HepG2 (cell line): ENCODE results near the gene SIGLEC8. TPM values are rescaled to one million over a fixed set of nuclear protein-coding genes. Genes with fewer than 3 reads are reported as not detected.

ENCODE experiments used
- ATAC-seq: fragments of 200-7000 bp; cut with Tn5 transposase; 3 replicates; pipeline ENCODE4 v1.9.1; 2020; ENCODE audit warnings: mild to moderate bottlenecking, moderate library complexity
- BruUV-seq: library from RNA; stranded (reverse); fragments of 400-500 nt; replicated peaks from 2 replicates; lab custom pipeline; 2021; lab: Mats Ljungman, UMichigan
- CTCF ChIA-PET: fragments of 300-600 bp; formaldehyde crosslinking; extraction: SDS; loops from one replicate; lab custom pipeline; 2021; ENCODE audit warnings: low total read pairs, inconsistent platforms, low intra/inter-chr PET ratio; lab: Yijun Ruan, JAX
- POLR2A ChIA-PET: fragments of 350-600 bp; sonication (Branson Sonifier 250); formaldehyde crosslinking; loops from one replicate; lab custom pipeline; 2020; ENCODE audit warnings: antibody characterized with exemption, inconsistent platforms; lab: Yijun Ruan, JAX
- DNase-seq: peaks from one replicate; pipeline ENCODE4 v3.0.0-alpha.2; 2015; ENCODE audit warnings: low spot score
- FAIRE-seq: peaks from 3 replicates; lab custom pipeline; 2011; peaks lifted over from hg19 to GRCh38; lab: Jason Lieb, UNC
- H2AFZ ChIP-seq: one replicate; pipeline ENCODE4 v1.6.1; 2011; ENCODE audit warnings: low read length, inconsistent platforms
- H3K27ac ChIP-seq: fragments of 300-600 bp; 3 replicates; pipeline ENCODE4 v1.8.0; 2011; ENCODE audit warnings: mixed run types, mild to moderate bottlenecking, mixed read lengths, low read length, inconsistent platforms; ENCODE audit not compliant: insufficient read depth; ENCODE audit errors: extremely low read length
- H3K27me3 ChIP-seq, 2 experiments: fragments of 200-600 bp in 1 of 2; 2 replicates in 1 of 2; 3 replicates in 1 of 2; pipeline versions ENCODE4 v1.6.0 to v1.8.0; 2011; ENCODE audit warnings: low read length in 2 of 2, mild to moderate bottlenecking in 2 of 2, moderate library complexity in 2 of 2, inconsistent platforms in 1 of 2; ENCODE audit not compliant: insufficient read depth in 2 of 2, control insufficient read depth in 1 of 2
- H3K36me3 ChIP-seq, 2 experiments: fragments of 200-600 bp in 1 of 2; replicated peaks in 1 of 2; 2 replicates in 1 of 2; 3 replicates in 1 of 2; pipeline versions ENCODE4 v1.5.1 to v1.8.0; 2011; ENCODE audit warnings: low read length in 2 of 2, inconsistent platforms in 1 of 2; ENCODE audit not compliant: insufficient read depth in 2 of 2, control insufficient read depth in 1 of 2
- H3K4me1 ChIP-seq: 2 replicates; pipeline ENCODE4 v1.5.1; 2012; ENCODE audit warnings: low read length, inconsistent platforms; ENCODE audit not compliant: insufficient read depth
- H3K4me2 ChIP-seq: 2 replicates; pipeline ENCODE4 v1.6.0; 2011; ENCODE audit warnings: low read depth, low read length, inconsistent platforms
- H3K4me3 ChIP-seq, 3 experiments: fragments of 200-600 bp in 1 of 3; sonication (generic), shearing (Covaris generic) in 1 of 3; replicated peaks in 1 of 3; 2 replicates each; pipeline ENCODE4 v1.5.1; 2011 to 2016; ENCODE audit warnings: low read length in 3 of 3, inconsistent platforms in 2 of 3, low read depth in 2 of 3, mild to moderate bottlenecking in 2 of 3, control low read depth in 1 of 3, mixed read lengths in 1 of 3; ENCODE audit not compliant: insufficient read depth in 1 of 3
- H3K79me2 ChIP-seq: one replicate; pipeline ENCODE4 v1.6.1; 2011; ENCODE audit warnings: low read length, inconsistent platforms; ENCODE audit not compliant: insufficient read depth
- H3K9ac ChIP-seq: 2 replicates; pipeline ENCODE4 v1.6.0; 2011; ENCODE audit warnings: mild to moderate bottlenecking, low read depth, low read length, inconsistent platforms; ENCODE audit not compliant: insufficient read depth
- H3K9me3 ChIP-seq: 2 replicates; pipeline ENCODE4 v1.5.1; 2012; ENCODE audit warnings: mild to moderate bottlenecking, low read length
- H4K20me1 ChIP-seq: 2 replicates; pipeline ENCODE4 v1.6.0; 2011; ENCODE audit warnings: inconsistent platforms, mild to moderate bottlenecking, low read length, moderate library complexity; ENCODE audit not compliant: insufficient read depth
- IKZF4 ChIP-seq: sonication (generic); formaldehyde crosslinking; IDR thresholded peaks from 2 replicates; pipeline ENCODE4 v1.5.1; 2020; ENCODE audit warnings: borderline replicate concordance, mild to moderate bottlenecking, low read depth, missing genetic modification reagents; ENCODE audit errors: not compliant biosample characterization
- WGBS: methylation state at CpG from one replicate; pipeline ENCODE4 v1.1.6; 2017; ENCODE audit warnings: low lambda C conversion rate; 5-methylcytosine and 5-hydroxymethylcytosine counted together
- in situ Hi-C: cut with HindIII; loops from 2 replicates; pipeline ENCODE4 v1.10.0; 2017; ENCODE audit warnings: low pct_unique_long_range_greater_than_20kb; ENCODE audit not compliant: extremely low pct_ligation_motif_present
- intact Hi-C: fragments of 100-400 bp; cut with micrococcal nuclease; formaldehyde crosslinking; loops from one replicate; pipeline ENCODE4 v1.10.0; 2022; ENCODE audit not compliant: unreplicated experiment
- polyA plus RNA-seq, 8 experiments: library from polyadenylated mRNA; depleted of rRNA in 3 of 8; stranded (reverse) in 7 of 8; unstranded in 1 of 8; fragments of >200 nt; fragmentation: Illumina TruSeq in 4 of 8; extraction: Trizol in 4 of 8; gene quantifications; 2 replicates each; pipeline versions ENCODE4 v1.2.1 to v1.2.3, GENCODE V29; 2011 to 2016; ENCODE audit warnings: low read depth in 4 of 8, missing spikeins in 1 of 8, mixed read lengths in 1 of 8; ENCODE audit not compliant: insufficient read depth in 1 of 8
- total RNA-seq, 5 experiments: library from RNA; depleted of rRNA; stranded (reverse); fragments of >200 nt; fragmentation: Illumina TruSeq; extraction: Trizol; gene quantifications; 2 replicates each; pipeline ENCODE4 v1.2.3, GENCODE V29; 2016; ENCODE audit warnings: low read depth in 1 of 5
- TF ChIP-seq, protein P1 (sequence below): sonication (generic); formaldehyde crosslinking; IDR thresholded peaks from 2 replicates; pipeline ENCODE4 v1.4.0; 2020; ENCODE audit warnings: missing genetic modification reagents

Gene SIGLEC8
- total and polyA plus RNA-seq, 2 of the 13 experiments (the other 11 are each of a cell fraction or from before 2014, with no cell fraction given), result not detected

DNA sequence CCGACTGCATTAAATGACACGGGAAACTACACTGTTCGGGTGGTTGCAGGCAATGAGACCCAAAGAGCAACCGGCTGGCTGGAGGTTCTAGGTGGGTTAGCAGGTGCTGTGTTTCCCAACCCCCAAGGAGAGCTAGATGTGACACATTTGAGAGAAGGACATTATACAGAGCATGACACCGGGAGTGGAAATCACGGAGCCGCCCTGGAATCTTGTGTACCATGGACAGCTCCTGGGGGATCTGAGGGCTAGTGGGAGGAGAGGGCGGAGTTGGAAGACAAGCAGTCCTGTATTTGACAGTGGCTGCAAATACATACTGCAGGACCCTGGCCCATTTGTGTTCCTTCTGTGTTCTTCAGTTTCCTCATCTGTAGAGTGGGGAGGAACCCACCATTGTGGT lies 22.3 kb upstream of the SIGLEC8 start (continued):
- TF ChIP-seq IKZF4, result peak; percentile 46

DNA sequence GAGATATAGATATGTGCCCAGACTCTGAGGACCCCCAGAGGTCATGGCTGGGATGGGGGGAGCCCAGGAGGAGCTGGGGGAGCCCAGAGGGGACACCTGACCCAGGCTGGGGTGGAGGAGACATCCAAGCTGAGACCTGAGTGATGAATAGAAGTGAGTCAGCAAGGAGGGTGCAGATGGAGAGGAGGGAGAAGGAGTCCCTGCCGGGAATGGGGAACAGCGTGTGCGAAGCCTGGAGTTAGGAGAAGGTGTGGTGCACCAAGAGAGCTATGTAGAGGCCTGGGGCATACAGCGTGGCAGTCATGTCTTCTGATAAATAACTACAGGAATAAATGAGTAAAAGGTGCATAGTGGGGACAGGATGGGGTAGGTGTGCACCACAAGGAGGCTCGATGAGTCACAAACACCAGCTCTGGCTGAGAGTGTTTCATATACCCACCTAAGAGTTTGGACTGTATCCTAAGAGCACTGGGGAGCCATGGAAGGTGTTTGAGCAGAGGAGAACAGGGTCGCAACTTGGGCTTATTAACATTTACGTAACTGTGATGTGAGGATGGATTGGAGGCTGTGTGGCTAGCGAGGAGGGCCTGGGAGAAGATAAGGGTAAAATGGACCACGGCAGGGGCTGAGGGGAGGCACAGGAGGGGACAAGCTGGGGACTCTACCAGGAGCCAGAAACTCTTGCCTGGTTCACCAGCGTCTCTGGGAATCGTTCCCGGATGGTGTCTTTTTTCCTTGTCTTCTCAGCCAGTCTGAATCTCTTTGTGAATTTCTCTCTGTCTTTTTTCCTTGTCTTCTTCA lies 21.5 kb upstream of the SIGLEC8 start:
- CTCF ChIA-PET, result no interaction called here
- intact Hi-C loops (loop anchor here (2.0 to 10.0 kb wide), 2 partner anchors 41 to 755 kb away; no protein-coding TSS in a partner anchor), in situ Hi-C loops (loop anchor here (10.0 kb wide), 1 partner anchor 175 kb away; no protein-coding TSS in a partner anchor)
- POLR2A ChIA-PET, result no interaction called here
- no peaks in the 10 kb centered on the region for H3K9me3 ChIP-seq
- no peak overlapping the region for H2AFZ ChIP-seq
- 35% methylated on average over 12 of the region's 12 CpGs for WGBS
- DNase-seq, result no peak
- no peak for ATAC-seq
- H3K27ac ChIP-seq, result no peak overlapping the region
- no peak for FAIRE-seq
- H4K20me1 ChIP-seq, result no peaks in the 10 kb centered on the region
- no peak overlapping the region for H3K4me2 ChIP-seq
- peaks cover 21% of the 10 kb centered on the region for H3K4me1 ChIP-seq
- BruUV-seq, result no TSS peak
- H3K9ac ChIP-seq, result no peak overlapping the region
- H3K4me3 ChIP-seq, result no peak overlapping the region
- TF ChIP-seq, protein P1, sequence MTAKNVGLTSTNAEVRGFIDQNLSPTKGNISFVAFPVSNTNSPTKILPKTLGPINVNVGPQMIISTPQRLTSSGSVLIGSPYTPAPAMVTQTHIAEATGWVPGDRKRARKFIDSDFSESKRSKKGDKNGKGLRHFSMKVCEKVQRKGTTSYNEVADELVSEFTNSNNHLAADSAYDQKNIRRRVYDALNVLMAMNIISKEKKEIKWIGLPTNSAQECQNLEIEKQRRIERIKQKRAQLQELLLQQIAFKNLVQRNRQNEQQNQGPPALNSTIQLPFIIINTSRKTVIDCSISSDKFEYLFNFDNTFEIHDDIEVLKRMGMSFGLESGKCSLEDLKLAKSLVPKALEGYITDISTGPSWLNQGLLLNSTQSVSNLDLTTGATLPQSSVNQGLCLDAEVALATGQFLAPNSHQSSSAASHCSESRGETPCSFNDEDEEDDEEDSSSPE (CRISPR knock-in tag), result no peak
- TF ChIP-seq, all 625 proteins: peak for 0
- Histone ChIP-seq H3K36me3 (no peaks in the 10 kb centered on the region), H3K27me3 (no peaks in the 10 kb centered on the region), H3K79me2 (no peaks in the 10 kb centered on the region)
